ENCODE measurements around the gene ALDH16A1. TPM values are rescaled to one million over a fixed set of nuclear protein-coding genes. Genes with fewer than 3 reads are reported as not detected.

The ALDH16A1 gene
- total RNA-seq, 1 experiment from 2014 or later: 51.7 TPM

- peak overlapping the region; percentile 58 for H2BK12ac ChIP-seq (ENCODE audit: insufficient read length, low read depth, low read length)
- H3K79me1 ChIP-seq (ENCODE audit: insufficient read depth, low read depth, low read length, poor library complexity, severe bottlenecking): no peaks in the 10 kb centered on the region
- no peak overlapping the region for H2BK120ac ChIP-seq (ENCODE audit: low read depth, low read length, poor library complexity, severe bottlenecking)
- peak overlapping the region; percentile 48 for H3K4me2 ChIP-seq (ENCODE audit: insufficient read depth, insufficient read length, low read length)
- H3K27me3 Mint-ChIP-seq (ENCODE audit: low read depth): peaks cover 1% of the 10 kb centered on the region; the same call in 1 of the 2 replicates
- H3K36me3 Mint-ChIP-seq (ENCODE audit: insufficient read depth in 1 of 3, low read depth in 3 of 3): no peaks in the 10 kb centered on the region
- H3K9ac ChIP-seq (ENCODE audit: extremely low read depth, insufficient read length, low read length): peak overlapping the region; percentile 21
- H2BK20ac ChIP-seq (ENCODE audit: low read depth, low read length, poor library complexity, severe bottlenecking): no peak overlapping the region
- no peak overlapping the region for H3K23ac ChIP-seq (ENCODE audit: insufficient read length, low read depth, low read length)
- peak; percentile 96 for DNase-seq
- H2BK15ac ChIP-seq (ENCODE audit: low read depth, low read length): 0 out of 2 replicates have a peak overlapping the region, but pooled peaks have one; percentile 40
- no peaks in the 10 kb centered on the region for H3K23me2 ChIP-seq (ENCODE audit: insufficient read length, low read depth, low read length, poor library complexity, severe bottlenecking)
- H3K27me3 ChIP-seq (ENCODE audit: insufficient read depth, low read length): no peaks in the 10 kb centered on the region
- peak overlapping the region; percentile 32 to 71 for H3K4me3 Mint-ChIP-seq
- H3T11ph ChIP-seq (ENCODE audit: low read length): no peak overlapping the region
- H3K27ac Mint-ChIP-seq: peak overlapping the region; percentile 97 to 98 (median 98)
- H3K27ac ChIP-seq (ENCODE audit: insufficient read length, low read depth, low read length): peak overlapping the region; percentile 91
- no peak overlapping the region for H2AFZ ChIP-seq (ENCODE audit: low read length)
- H3K56ac ChIP-seq (ENCODE audit: insufficient read length, low read depth, low read length): no peak overlapping the region
- H4K8ac ChIP-seq (replicated peaks; ENCODE audit: insufficient read length, low read depth, low read length): no peak overlapping the region
- no CpG with 5 or more reads among the region's 7 CpGs for WGBS (ENCODE audit: extremely low coverage, insufficient read length, low lambda C conversion rate)
- no peaks in the 10 kb centered on the region for H3K9me3 ChIP-seq (ENCODE audit: control insufficient read depth, low read depth, low read length)
- H4K91ac ChIP-seq (ENCODE audit: insufficient read length, low read depth, low read length): no peak overlapping the region
- H4K5ac ChIP-seq (ENCODE audit: insufficient read length, low read depth, low read length): no peak overlapping the region
- no peak overlapping the region for H2AK5ac ChIP-seq (ENCODE audit: insufficient read length, low read length)
- H3K79me2 ChIP-seq (ENCODE audit: insufficient read depth, low read length): no peaks in the 10 kb centered on the region
- peak overlapping the region; percentile 87 for H3K14ac ChIP-seq (ENCODE audit: insufficient read depth, low read length)
- H4K20me1 ChIP-seq (ENCODE audit: control insufficient read depth, insufficient read depth, insufficient read length): peaks cover 2% of the 10 kb centered on the region
- peaks cover 42 to 44% of the 10 kb centered on the region in 2 experiments for H3K4me1 Mint-ChIP-seq
- peak overlapping the region; percentile 9 for H2BK5ac ChIP-seq (ENCODE audit: insufficient read length, low read length)
- H3K4ac ChIP-seq (ENCODE audit: low read depth, low read length): no peak overlapping the region
- H3K18ac ChIP-seq (ENCODE audit: insufficient read length, low read depth, low read length): peak overlapping the region; percentile 55
- H3K9me3 Mint-ChIP-seq: no peaks in the 10 kb centered on the region
- peaks cover 9% of the 10 kb centered on the region; the same call in 1 of the 2 replicates for H3K4me1 ChIP-seq (ENCODE audit: insufficient read depth, low read length)
- no peak for TF ChIP-seq CTCF (conservative IDR thresholded peaks at IDR 0.05)
These were observed 49.4 kb upstream of the ALDH16A1 start for GRCh38 chr19:49403404-49404187.

All from H9 (cell line).